CD14-positive monocyte (primary cell): ENCODE data around the gene PLCH1. TPM values are rescaled to one million over a fixed set of nuclear protein-coding genes. Genes with fewer than 3 reads are reported as not detected.
A peak's percentile ranks its signal among the peaks of the same experiment; 100 is the strongest.

Experiments used
- DNase-seq, 3 donors: peaks; one replicate each; pipeline ENCODE4 v3.0.0-alpha.2; 2011 to 2022
- H2AFZ ChIP-seq: 2 replicates; pipeline ENCODE4 v1.6.0; 2012; ENCODE audit warnings: mild to moderate bottlenecking, low read depth, low read length, inconsistent platforms; ENCODE audit not compliant: insufficient read depth, poor library complexity, severe bottlenecking
- H3K27ac ChIP-seq, 2 donors: 1 replicate in 1 of 2; 2 replicates in 1 of 2; pipeline ENCODE4 v1.5.1; 2012 to 2013; ENCODE audit warnings: low read length in 2 of 2, control low read depth in 1 of 2, inconsistent platforms in 1 of 2, low read depth in 1 of 2, mild to moderate bottlenecking in 1 of 2
- H3K27me3 ChIP-seq, 2 donors: one replicate each; pipeline versions ENCODE4 v1.6.0 to v1.6.1; 2011 to 2013; ENCODE audit warnings: low read length in 2 of 2; ENCODE audit not compliant: control insufficient read depth in 2 of 2, insufficient read depth in 2 of 2
- H3K36me3 ChIP-seq, 2 donors: replicated peaks in 1 of 2; 1 replicate in 1 of 2; 2 replicates in 1 of 2; pipeline versions ENCODE4 v1.5.1 to v1.6.1; 2012 to 2013; ENCODE audit warnings: low read length in 2 of 2, control low read depth in 1 of 2, inconsistent platforms in 1 of 2, mild to moderate bottlenecking in 1 of 2; ENCODE audit not compliant: insufficient read depth in 2 of 2, control insufficient read depth in 1 of 2
- H3K4me1 ChIP-seq, 2 donors: 1 replicate in 1 of 2; 2 replicates in 1 of 2; pipeline versions ENCODE4 v1.5.1 to v1.6.1; 2012 to 2013; ENCODE audit warnings: low read length in 2 of 2, control low read depth in 1 of 2, inconsistent platforms in 1 of 2, mild to moderate bottlenecking in 1 of 2, moderate library complexity in 1 of 2; ENCODE audit not compliant: insufficient read depth in 2 of 2, control insufficient read depth in 1 of 2
- H3K4me2 ChIP-seq: replicated peaks from 2 replicates; pipeline ENCODE3; 2012; ENCODE audit warnings: low read length, moderate library complexity, mild to moderate bottlenecking; ENCODE audit not compliant: poor library complexity, severe bottlenecking; ENCODE audit errors: extremely low read depth
- H3K4me3 ChIP-seq, 3 experiments: fragments of 200-600 bp in 1 of 3; sonication (generic) in 1 of 3; replicated peaks in 1 of 3; 1 replicate in 2 of 3; 2 replicates in 1 of 3; pipeline ENCODE4 v1.5.1; 2011 to 2013; ENCODE audit warnings: low read length in 3 of 3, mild to moderate bottlenecking in 3 of 3, control low read depth in 2 of 3, low read depth in 2 of 3, inconsistent platforms in 1 of 3, moderate library complexity in 1 of 3
- H3K79me2 ChIP-seq: 2 replicates; pipeline ENCODE4 v1.6.0; 2012; ENCODE audit warnings: mild to moderate bottlenecking, control low read depth, inconsistent platforms, low read length, moderate library complexity; ENCODE audit not compliant: insufficient read depth
- H3K9ac ChIP-seq: 2 replicates; pipeline ENCODE4 v1.6.0; 2017; ENCODE audit warnings: low read length, mild to moderate bottlenecking; ENCODE audit not compliant: insufficient read depth, poor library complexity, severe bottlenecking
- H3K9me3 ChIP-seq, 2 donors: replicated peaks in 1 of 2; 1 replicate in 1 of 2; 2 replicates in 1 of 2; pipeline versions ENCODE4 v1.5.1 to v1.6.1; 2012 to 2013; ENCODE audit warnings: low read length in 2 of 2, control low read depth in 1 of 2; ENCODE audit not compliant: control insufficient read depth in 1 of 2, insufficient read depth in 1 of 2
- H4K20me1 ChIP-seq: 2 replicates; pipeline ENCODE4 v1.6.0; 2012; ENCODE audit warnings: mild to moderate bottlenecking, low read length, control low read depth, moderate library complexity; ENCODE audit not compliant: insufficient read depth
- H3K27ac Mint-ChIP-seq, 7 donors: one replicate each; pipeline ENCODE4 v1.8.0; 2020; ENCODE audit warnings: mild to moderate bottlenecking in 7 of 7, mixed read lengths in 7 of 7, moderate library complexity in 6 of 7, inconsistent platforms in 2 of 7
- H3K27me3 Mint-ChIP-seq, 3 donors: one replicate each; pipeline ENCODE4 v1.8.0; 2021 to 2022; ENCODE audit warnings: low read depth in 3 of 3, mild to moderate bottlenecking in 3 of 3, mixed read lengths in 3 of 3, moderate library complexity in 3 of 3, inconsistent platforms in 1 of 3
- H3K36me3 Mint-ChIP-seq, 2 donors: one replicate each; pipeline ENCODE4 v1.8.0; 2020; ENCODE audit warnings: mixed read lengths in 2 of 2, inconsistent platforms in 1 of 2, mild to moderate bottlenecking in 1 of 2
- H3K4me1 Mint-ChIP-seq: one replicate; pipeline ENCODE4 v1.8.0; 2020; ENCODE audit warnings: mild to moderate bottlenecking, mixed read lengths
- H3K4me3 Mint-ChIP-seq, 2 donors: one replicate each; pipeline ENCODE4 v1.8.0; 2020; ENCODE audit warnings: mild to moderate bottlenecking in 2 of 2, mixed read lengths in 2 of 2, moderate library complexity in 1 of 2
- H3K9me3 Mint-ChIP-seq, 7 donors: one replicate each; pipeline ENCODE4 v1.8.0; 2020 to 2022; ENCODE audit warnings: mixed read lengths in 7 of 7, mild to moderate bottlenecking in 6 of 7, moderate library complexity in 6 of 7, inconsistent platforms in 2 of 7
- WGBS: methylation state at CpG from one replicate; pipeline ENCODE4 v1.1.5; 2013; ENCODE audit warnings: missing lambda C conversion rate; ENCODE audit not compliant: insufficient coverage; 5-methylcytosine and 5-hydroxymethylcytosine counted together
- intact Hi-C, 2 donors: fragments of 100-400 bp; cut with micrococcal nuclease; formaldehyde crosslinking; loops; one replicate each; pipeline versions ENCODE4 v1.15.0 to v1.15.1; 2023
- polyA plus RNA-seq, 3 donors: library from polyadenylated mRNA; depleted of rRNA in 1 of 3; unstranded in 2 of 3; stranded (reverse) in 1 of 3; fragments of 300-500 nt in 2 of 3; fragments of >200 nt in 1 of 3; fragmentation: Illumina TruSeq in 2 of 3; gene quantifications; 1 replicate in 2 of 3; 2 replicates in 1 of 3; pipeline ENCODE4 v1.2.3, GENCODE V29; 2012 to 2021
- TF ChIP-seq, protein P1 (sequence below): fragments of 200-600 bp; IDR thresholded peaks from one replicate; pipeline ENCODE4 v1.8.0; 2022; ENCODE audit warnings: antibody characterized with exemption, mild to moderate bottlenecking

Gene PLCH1
- polyA plus RNA-seq, 3 donors, result not detected

DNA sequence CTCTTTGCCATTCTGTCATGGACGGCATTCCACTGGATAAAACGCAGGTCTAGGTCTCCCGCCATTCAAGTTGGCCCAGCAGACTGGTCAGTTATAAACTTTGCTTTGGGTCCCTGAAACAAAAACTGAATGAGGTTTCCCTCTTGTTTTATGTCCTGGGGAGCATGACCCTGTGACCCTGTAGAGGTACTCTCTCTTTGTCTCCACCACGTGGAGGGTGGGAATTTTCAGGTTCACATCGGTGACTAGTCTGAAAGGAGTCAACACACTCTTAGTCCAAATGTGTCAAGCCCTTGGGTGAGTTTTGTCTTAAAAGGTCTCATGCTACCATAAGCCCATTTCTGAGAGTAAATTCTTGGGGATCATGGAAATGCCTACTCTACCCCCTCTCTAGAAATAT, 139.9 kb downstream of the PLCH1 start:
- 100% methylated on average over 3 of the region's 5 CpGs for WGBS

DNA sequence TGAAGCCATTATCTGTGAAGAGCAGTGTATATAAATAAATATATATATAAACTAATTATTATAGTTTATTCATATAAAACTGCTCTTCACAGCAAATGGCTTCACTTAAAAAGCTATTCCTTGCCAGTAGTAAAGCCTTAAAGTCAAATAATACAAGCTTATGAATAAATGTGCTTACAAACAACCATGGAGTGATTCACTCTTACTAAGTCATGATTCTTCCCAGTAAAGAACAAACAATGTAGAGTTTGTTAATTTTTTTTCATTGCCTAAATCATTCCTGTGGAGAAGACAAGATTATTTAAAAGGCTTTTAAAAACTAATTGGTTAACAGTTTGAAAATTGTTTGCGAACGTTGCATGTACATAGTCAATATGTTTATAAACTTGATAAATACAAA, 140.7 kb downstream of the PLCH1 start:
- DNase-seq, result no peak
- H3K27ac Mint-ChIP-seq, result peak overlapping the region in 1 of 7 donors; percentile 55
- H3K4me1 ChIP-seq, result no peaks in the 10 kb centered on the region
- no peaks in the 10 kb centered on the region for H4K20me1 ChIP-seq
- H3K4me3 ChIP-seq, result no peak overlapping the region
- peaks cover 0 to under 1% (median 0%) of the 10 kb centered on the region in 3 donors for H3K27me3 Mint-ChIP-seq
- peaks cover 2 to 11% (median 6%) of the 10 kb centered on the region in 7 donors for H3K9me3 Mint-ChIP-seq
- H3K9me3 ChIP-seq, result peaks cover 3 to 9% of the 10 kb centered on the region in 2 donors
- no peak overlapping the region for H3K9ac ChIP-seq
- no peaks in the 10 kb centered on the region for H3K27me3 ChIP-seq
- H3K79me2 ChIP-seq, result no peaks in the 10 kb centered on the region
- H3K36me3 Mint-ChIP-seq, result no peaks in the 10 kb centered on the region
- no peak overlapping the region for H2AFZ ChIP-seq
- whole genome bisulfite sequencing, result no CpG with 5 or more reads among the region's 2 CpGs
- TF ChIP-seq, protein P1, sequence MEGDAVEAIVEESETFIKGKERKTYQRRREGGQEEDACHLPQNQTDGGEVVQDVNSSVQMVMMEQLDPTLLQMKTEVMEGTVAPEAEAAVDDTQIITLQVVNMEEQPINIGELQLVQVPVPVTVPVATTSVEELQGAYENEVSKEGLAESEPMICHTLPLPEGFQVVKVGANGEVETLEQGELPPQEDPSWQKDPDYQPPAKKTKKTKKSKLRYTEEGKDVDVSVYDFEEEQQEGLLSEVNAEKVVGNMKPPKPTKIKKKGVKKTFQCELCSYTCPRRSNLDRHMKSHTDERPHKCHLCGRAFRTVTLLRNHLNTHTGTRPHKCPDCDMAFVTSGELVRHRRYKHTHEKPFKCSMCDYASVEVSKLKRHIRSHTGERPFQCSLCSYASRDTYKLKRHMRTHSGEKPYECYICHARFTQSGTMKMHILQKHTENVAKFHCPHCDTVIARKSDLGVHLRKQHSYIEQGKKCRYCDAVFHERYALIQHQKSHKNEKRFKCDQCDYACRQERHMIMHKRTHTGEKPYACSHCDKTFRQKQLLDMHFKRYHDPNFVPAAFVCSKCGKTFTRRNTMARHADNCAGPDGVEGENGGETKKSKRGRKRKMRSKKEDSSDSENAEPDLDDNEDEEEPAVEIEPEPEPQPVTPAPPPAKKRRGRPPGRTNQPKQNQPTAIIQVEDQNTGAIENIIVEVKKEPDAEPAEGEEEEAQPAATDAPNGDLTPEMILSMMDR, result no peak
- H3K4me3 Mint-ChIP-seq, result no peak overlapping the region
- H3K27ac ChIP-seq, result no peak overlapping the region
- no peaks in the 10 kb centered on the region for H3K4me1 Mint-ChIP-seq
- no peak overlapping the region for H3K4me2 ChIP-seq
- H3K36me3 ChIP-seq, result no peaks in the 10 kb centered on the region
- intact Hi-C loops, result no loop called here

More for the DNA sequence above, 139.9 kb downstream of the PLCH1 start:
- Histone ChIP-seq H3K4me3 (no peak overlapping the region), H3K4me2 (no peak overlapping the region), H3K9me3 (peaks cover 5 to 13% of the 10 kb centered on the region in 2 donors), H3K4me1 (no peaks in the 10 kb centered on the region), H3K36me3 (no peaks in the 10 kb centered on the region), H3K9ac (no peak overlapping the region), H3K27me3 (no peaks in the 10 kb centered on the region), H3K27ac (no peak overlapping the region), H3K79me2 (no peaks in the 10 kb centered on the region), H4K20me1 (no peaks in the 10 kb centered on the region), H2AFZ (no peak overlapping the region)
- Mint-ChIP-seq H3K4me1 (no peaks in the 10 kb centered on the region), H3K9me3 (peaks cover 5 to 16% (median 8%) of the 10 kb centered on the region in 7 donors), H3K27me3 (no peaks in the 10 kb centered on the region), H3K27ac (no peak overlapping the region), H3K36me3 (no peaks in the 10 kb centered on the region), H3K4me3 (no peak overlapping the region)
- intact Hi-C loops, result no loop called here
- TF ChIP-seq, protein P1, result no peak
- DNase-seq, result no peak
